GM12892 (cell line): Measurements from ENCODE around the gene TMEM203.

ENCODE experiments used
- DNase-seq: peaks from one replicate; pipeline ENCODE4 v3.0.0; 2011; ENCODE audit not compliant: insufficient read length
- FAIRE-seq: peaks from 2 replicates; lab custom pipeline; 2011; peaks lifted over from hg19 to GRCh38; lab: Jason Lieb, UNC
- POLR2A ChIP-seq: IDR thresholded peaks from 2 replicates; pipeline ENCODE4 v1.6.1; 2011; ENCODE audit warnings: low read depth, low read length, control low read depth
- POLR2AphosphoS5 ChIP-seq: IDR thresholded peaks from 2 replicates; pipeline ENCODE4 v1.6.1; 2011; ENCODE audit warnings: low read depth, low read length, control low read depth
- TAF1 ChIP-seq: IDR thresholded peaks from 2 replicates; pipeline ENCODE4 v1.6.1; 2011; ENCODE audit warnings: low read depth, mild to moderate bottlenecking, control low read depth, low read length, borderline replicate concordance

TMEM203 gene

DNA sequence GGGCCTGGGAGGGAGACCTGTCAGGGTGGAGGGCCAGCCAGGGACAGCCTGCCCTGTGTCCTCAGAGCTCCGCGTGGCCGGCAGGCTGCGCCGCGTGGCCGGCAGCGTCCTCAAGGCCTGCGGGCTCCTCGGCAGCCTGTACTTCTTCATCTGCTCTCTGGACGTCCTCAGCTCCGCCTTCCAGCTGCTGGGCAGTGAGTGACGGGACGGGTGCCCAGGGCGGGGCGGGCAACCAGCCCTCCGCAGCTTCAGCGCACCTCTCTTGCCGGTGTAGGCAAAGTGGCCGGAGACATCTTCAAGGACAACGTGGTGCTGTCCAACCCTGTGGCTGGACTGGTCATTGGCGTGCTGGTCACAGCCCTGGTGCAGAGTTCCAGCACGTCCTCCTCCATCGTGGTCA is 27.1 kb upstream of the TMEM203 start:
- no peak for TF ChIP-seq TAF1
- TF ChIP-seq POLR2A: no peak
- no peak for TF ChIP-seq POLR2AphosphoS5
- FAIRE-seq: no peak
- DNase-seq: no peak

DNA sequence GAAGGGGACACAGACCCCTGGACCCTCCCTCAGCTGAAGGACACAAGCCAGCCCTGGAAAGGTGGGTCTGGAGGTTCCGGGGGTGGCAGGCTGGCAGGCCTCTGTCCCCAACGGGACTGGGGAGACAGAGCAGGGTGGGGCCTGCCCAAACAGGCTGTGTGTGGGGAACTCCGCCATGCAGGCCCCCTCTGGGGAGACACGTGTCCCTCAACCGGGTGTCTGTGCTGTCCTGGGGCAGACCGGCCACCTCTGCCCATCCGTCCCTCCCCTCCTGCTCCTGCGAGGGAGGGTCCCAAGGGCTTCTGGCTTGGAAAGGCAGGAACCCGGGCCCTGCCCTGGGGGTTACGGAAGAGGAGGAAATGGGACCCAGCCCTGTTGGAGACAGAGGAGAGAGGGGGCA is 26.7 kb upstream of the TMEM203 start:
- TF ChIP-seq TAF1: no peak
- TF ChIP-seq POLR2AphosphoS5: no peak
- no peak for TF ChIP-seq POLR2A
- FAIRE-seq (no peak), DNase-seq (no peak)

DNA sequence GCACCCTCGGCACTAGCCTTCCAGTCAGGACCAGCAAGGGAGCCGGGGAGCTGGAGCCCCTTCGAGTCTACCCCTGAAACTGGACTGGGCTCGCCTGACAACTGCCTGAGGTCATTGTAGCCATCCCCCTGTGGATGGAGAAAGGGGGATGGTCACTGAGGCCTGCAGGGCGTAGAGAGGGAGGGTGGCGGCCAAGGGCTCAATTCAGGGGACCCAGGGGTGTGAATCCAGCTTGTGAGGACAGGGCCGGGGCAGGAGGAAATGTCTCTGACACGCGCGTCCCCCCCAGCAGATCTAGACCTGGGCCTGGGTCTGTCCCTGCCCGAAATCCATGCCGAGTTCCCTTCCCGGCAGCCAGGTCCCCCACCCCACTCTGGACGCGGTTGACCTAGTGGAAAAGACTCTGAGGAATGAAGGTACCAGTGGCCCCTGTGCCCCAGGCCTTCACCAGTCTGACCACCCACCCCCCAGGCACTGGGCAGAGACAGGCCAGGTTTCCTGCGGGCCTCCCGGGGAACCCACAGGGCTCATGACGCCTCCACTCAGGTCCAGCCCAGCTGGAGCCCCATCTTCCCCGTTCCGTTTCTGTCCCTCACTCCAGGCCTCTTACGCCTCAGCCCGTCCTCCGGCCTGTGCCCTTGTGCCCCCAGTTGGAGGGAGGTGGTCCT is 26.1 kb upstream of the TMEM203 start:
- TF ChIP-seq POLR2A: no peak
- FAIRE-seq (no peak), DNase-seq (no peak)

DNA sequence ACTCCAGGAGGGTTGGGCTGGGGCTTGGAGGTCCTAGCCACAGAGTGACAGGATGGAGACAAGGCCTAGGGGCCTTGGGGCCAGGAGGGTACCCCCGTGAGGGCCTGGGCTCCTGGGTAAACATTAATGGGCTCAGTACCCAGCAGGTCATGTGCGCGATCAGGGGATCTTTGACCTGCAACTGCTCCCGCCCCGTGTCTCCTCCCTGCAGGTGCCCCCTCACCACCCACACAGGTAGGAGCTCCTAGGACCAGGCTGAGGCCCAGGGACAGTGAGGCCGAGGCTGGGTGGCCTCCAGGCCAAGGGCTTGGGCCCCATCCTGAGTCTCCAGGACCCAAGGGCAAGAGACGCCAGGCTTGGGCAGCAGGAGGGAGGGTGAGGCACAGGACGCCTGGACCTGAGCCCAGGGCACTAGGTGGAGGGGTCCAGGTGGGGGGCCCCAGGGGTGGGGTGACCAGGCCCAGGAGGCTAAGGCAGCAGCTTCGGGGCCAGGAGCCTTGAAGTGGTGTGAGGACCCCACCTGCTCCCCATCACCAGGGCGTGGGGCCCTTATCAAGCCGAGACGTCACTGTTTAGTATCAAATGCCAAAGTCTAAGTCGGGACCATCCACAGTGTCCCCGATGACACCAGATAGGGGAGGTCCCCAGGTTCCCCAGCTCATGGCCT is 25.4 kb upstream of the TMEM203 start, which contains the start of gene SLC34A3:
Gene SLC34A3 (plus strand): TSS at position 197 of the 667 bp plus-strand sequence. CDS start 802 bp downstream, outside the sequence.
- DNase-seq (no peak), FAIRE-seq (no peak)
- TF ChIP-seq POLR2AphosphoS5: no peak
- no peak for TF ChIP-seq TAF1
- TF ChIP-seq POLR2A: no peak

DNA sequence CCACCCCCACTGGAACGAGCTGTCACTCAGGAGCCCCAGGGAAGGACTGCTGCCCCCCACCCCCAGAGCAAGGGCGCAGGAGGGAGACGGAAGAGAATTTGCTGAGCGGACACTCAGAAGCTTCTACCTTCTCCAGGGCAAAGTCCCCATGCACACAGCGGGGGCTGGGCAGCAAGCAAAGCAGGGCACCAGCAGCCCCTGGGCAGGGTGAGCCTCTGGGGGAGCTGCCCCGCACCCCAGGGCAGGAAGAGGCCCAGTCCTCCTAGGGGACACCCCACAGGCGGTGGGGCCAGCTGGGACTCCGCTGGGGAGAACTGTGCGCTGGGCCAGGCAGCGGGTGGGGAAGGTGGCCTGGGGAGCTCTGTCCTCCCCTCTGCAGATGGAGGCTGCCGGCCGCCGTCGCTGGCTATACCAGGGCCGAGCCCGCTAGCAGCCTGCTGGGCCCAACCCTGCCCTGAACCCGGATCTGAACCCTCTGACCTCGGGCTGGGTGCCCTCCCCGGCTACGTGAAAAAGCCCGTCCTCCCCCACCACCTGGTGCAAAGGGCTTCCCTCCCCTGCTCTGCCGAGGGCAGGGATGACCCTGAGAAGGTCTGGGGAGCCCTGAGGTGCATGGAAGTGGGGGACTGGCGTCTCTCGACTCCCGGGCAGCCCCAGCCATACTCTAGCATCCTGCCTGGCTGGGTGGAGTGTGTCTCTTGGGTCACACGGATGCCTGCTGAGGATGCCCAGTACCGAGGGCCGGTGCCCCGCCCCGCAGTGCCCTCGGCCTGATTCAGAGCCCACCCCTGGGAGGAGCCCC is 24.7 kb upstream of the TMEM203 start:
- DNase-seq: no peak

DNA sequence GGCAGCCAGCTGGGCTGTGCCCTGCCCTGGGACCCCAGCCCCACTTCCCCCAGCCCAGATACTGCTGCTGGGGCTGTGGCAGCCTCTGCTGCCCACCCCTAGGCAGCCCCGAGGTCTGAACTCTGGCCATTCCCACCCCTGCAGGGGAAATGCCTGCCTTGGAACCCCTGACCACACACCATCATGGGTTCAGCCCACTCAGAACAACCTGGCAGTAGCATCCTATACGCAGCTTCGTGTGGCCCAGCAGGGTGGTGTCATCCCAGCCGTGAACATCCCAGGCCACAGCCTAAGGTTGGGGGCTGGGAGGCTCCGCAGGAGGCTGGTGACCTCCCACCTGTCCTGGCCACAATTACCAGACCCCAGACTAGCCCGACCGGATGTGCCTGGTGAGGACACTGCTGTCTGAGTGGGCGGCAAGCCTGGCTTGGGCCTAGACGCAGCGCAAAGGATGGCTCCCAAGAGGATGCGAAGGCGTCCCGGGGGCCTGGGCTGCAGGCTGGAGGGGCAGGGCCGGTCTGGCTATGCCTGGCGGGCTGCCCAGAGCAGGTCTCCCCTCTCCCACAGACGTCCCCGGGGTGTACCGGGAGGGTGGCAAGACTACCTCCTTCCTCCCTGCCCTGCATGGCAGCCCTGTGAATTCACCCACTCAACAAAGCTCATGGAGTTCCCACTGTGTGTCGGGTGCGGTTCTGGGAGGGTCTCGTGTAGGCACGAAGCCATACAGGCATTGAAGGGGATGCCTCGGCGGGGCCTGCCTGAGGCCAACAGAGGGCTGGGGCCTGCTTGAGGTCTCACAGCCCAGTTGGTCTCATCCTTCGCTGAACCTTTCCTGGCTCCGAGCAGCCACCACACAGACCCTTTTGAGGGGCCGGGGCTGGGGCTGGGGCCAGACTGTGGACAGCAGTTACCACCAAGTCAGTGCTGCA is 23.8 kb upstream of the TMEM203 start:
- FAIRE-seq: no peak
- TF ChIP-seq POLR2AphosphoS5 (no peak), POLR2A (no peak), TAF1 (no peak)

More for the DNA sequence above, 24.7 kb upstream of the TMEM203 start:
- FAIRE-seq: no peak
- TF ChIP-seq POLR2A (no peak), TAF1 (no peak), POLR2AphosphoS5 (no peak)

DNA sequence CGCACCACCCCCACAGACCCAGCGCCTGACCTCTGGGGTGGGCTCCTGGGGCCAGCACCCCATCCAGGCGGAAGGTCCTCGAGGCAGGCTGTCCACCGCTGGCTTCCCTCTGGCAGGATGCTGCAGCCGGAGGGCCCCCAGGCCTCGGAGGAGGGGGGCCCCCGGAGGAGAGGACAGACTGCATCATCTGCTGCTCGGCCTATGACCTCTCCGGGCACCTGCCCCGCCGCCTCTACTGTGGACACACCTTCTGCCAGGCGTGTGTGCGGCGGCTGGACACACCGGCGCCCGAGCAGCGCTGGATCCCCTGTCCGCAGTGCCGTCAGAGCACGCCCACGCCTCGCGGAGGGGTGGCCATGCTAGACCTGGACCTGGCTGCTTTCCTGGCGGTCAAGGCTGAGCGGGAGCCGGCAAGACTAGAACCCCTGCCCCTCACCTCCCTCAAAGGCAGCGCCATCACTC is 23.1 kb upstream of the TMEM203 start:
- TF ChIP-seq POLR2A: no peak
- TF ChIP-seq TAF1: no peak
- TF ChIP-seq POLR2AphosphoS5: no peak
- FAIRE-seq: no peak
- no peak for DNase-seq

More for the DNA sequence above, 23.8 kb upstream of the TMEM203 start:
- no peak for DNase-seq

DNA sequence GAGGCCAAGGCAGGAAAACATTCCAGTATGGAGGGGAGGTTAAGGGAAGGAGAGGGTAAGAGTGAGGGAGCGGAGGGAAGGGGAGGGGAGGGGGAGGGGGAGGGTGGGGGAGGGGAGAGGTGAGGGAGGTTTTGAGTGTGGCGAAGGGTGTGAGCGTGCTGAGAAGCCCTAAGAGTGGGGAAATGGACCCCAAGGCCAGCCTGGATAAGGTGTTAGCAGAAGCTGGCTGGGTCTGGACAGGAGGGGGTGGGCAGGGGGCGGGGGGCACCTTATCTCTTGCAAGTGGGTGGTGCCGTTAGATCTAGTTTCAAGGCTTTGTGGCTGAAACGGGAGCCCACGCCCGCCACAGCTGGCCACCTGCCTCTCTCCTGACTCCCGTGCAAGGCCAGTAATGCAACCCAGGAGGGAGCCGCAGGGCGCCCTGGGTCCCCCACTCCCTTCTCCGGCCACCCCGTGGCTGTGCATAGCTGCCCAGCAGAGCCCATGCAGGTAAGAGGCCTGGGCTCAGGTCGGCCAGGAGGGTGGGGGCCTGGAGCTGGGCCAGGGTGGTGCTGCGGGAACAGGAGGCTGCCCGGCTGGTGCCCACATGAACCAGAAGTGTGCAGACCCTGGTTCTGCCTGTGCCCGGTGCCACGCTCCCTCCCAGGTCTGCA is 22.5 kb upstream of the TMEM203 start:
- FAIRE-seq (no peak), DNase-seq (no peak)
- no peak for TF ChIP-seq POLR2AphosphoS5
- TF ChIP-seq TAF1: no peak
- no peak for TF ChIP-seq POLR2A

DNA sequence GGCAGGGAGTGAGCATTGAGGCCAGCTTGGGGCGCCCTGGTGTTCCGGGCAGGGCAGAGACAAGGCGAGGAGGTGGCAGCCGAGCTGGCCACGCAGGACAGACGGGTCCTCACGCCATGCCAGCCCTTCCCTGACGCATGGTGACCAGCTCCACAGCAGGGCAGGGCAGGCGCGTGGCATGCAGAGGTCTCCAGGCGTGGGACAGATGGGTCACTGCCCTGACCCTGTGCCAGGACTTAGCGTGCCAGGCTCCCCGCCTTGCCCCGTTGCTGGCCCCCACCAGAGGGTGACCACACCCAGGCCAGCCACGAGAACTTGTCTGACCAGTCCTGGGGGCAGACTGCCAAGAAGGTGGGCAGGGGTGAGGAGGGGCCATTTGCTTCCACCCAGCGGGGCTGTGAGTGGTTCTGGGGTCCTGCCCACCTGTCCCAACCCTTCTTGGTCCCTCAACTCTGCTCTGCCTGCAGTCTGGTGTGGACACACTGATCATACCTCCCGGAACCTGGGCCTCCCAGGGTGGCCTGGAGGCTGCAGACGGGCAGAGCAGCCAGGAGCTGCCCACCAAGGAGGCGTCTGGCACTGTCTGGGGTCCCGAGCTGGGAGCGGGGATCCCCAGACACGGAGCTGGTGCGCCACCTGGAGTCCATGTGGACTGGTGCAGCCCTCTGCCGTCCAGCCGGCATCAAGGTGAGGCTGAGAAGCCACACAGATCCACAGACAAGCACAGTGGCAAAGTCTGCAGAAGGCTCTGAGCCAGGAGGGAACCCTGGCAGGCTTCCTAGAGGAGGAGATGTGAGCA is 21.8 kb upstream of the TMEM203 start, which contains the start of gene RNF224:
Gene RNF224 (plus strand): TSS at position 449 of the 799 bp plus-strand sequence. CDS start 834 bp downstream, outside the sequence.
- FAIRE-seq: peak; percentile 98

More for the DNA sequence above, 21.8 kb upstream of the TMEM203 start, which contains the start of gene RNF224:
- TF ChIP-seq TAF1 (no peak), POLR2AphosphoS5 (no peak), POLR2A (no peak)
- peak; percentile 88 for DNase-seq
